ENCODE measurements around the gene SETBP1.
"Not testable (repeated sequence)": the region's sequence is repeated elsewhere in the genome, so short reads cannot be mapped to it uniquely, and the experiment has no call there.

Gene SETBP1

GRCh38 chr18:44799907-44800421, 119.3 kb downstream of the SETBP1 start:
- 38% methylated on average over 1 of the region's 1 CpG for WGBS
- Histone ChIP-seq H2BK15ac (ENCODE audit: low read depth, poor library complexity, severe bottlenecking) (no peak overlapping the region), H4K91ac (ENCODE audit: low read length) (no peak overlapping the region), H3K4me3 (ENCODE audit: insufficient read depth in 1 of 2, low read depth in 1 of 2, low read length in 2 of 2) (no peak overlapping the region), H3K4me2 (ENCODE audit: low read length, poor library complexity, severe bottlenecking) (no peak overlapping the region), H3K79me1 (replicated peaks; ENCODE audit: low read length, poor library complexity, severe bottlenecking) (peaks cover 13% of the 10 kb centered on the region), H3K27ac (ENCODE audit: low read length, poor library complexity, severe bottlenecking) (peak overlapping the region; percentile 73), H3K18ac (ENCODE audit: low read depth in 1 of 2, low read length in 2 of 2) (no peak overlapping the region), H3K9ac (ENCODE audit: low read length) (no peak overlapping the region), H2BK12ac (ENCODE audit: low read length in 2 of 2) (no peak overlapping the region), H3K36me3 (ENCODE audit: control insufficient read depth in 1 of 2, insufficient read depth in 2 of 2, low read depth in 1 of 2, low read length in 2 of 2) (peaks cover 0 to 23% of the 10 kb centered on the region in 2 experiments), H2AFZ (ENCODE audit: low read depth, low read length) (no peak overlapping the region), H2BK120ac (ENCODE audit: low read depth, low read length) (no peak overlapping the region), H3K14ac (ENCODE audit: low read length in 2 of 2) (no peak overlapping the region), H3K4ac (ENCODE audit: low read depth in 1 of 2, low read length in 2 of 2) (no peak overlapping the region), H2BK5ac (ENCODE audit: low read depth, low read length, poor library complexity, severe bottlenecking) (no peak overlapping the region), H3K27me3 (ENCODE audit: control insufficient read depth in 1 of 2, insufficient read depth in 1 of 2, low read length in 2 of 2) (no peaks in the 10 kb centered on the region), H3K9me3 (ENCODE audit: control insufficient read depth, low read length) (no peaks in the 10 kb centered on the region), H3K23ac (ENCODE audit: low read length in 2 of 2) (no peak overlapping the region), H2AK5ac (ENCODE audit: low read length, severe bottlenecking) (peak overlapping the region; percentile 77), H3K4me1 (ENCODE audit: control insufficient read depth, insufficient read depth, low read depth, low read length) (peaks cover 13% of the 10 kb centered on the region), H4K8ac (ENCODE audit: low read length) (no peak overlapping the region)
- no peak for DNase-seq

- Histone ChIP-seq H3K27ac (ENCODE audit: low read length, poor library complexity, severe bottlenecking) (peak overlapping the region; percentile 52), H3K36me3 (ENCODE audit: control insufficient read depth in 1 of 2, insufficient read depth in 2 of 2, low read depth in 1 of 2, low read length in 2 of 2) (peaks cover 0 to 23% of the 10 kb centered on the region in 2 experiments), H3K4me1 (ENCODE audit: control insufficient read depth, insufficient read depth, low read depth, low read length) (peaks cover 13% of the 10 kb centered on the region), H3K79me1 (replicated peaks; ENCODE audit: low read length, poor library complexity, severe bottlenecking) (peaks cover 13% of the 10 kb centered on the region), H2AK5ac (ENCODE audit: low read length, severe bottlenecking) (peak overlapping the region; percentile 94)
- not testable (repeated sequence) for H3K4me3 ChIP-seq (ENCODE audit: insufficient read depth in 1 of 2, low read depth in 1 of 2, low read length in 2 of 2); H3K9ac ChIP-seq (ENCODE audit: low read length); DNase-seq; H2BK120ac ChIP-seq (ENCODE audit: low read depth, low read length); H3K27me3 ChIP-seq (ENCODE audit: control insufficient read depth in 1 of 2, insufficient read depth in 1 of 2, low read length in 2 of 2); H2BK12ac ChIP-seq (ENCODE audit: low read length in 2 of 2); H3K9me3 ChIP-seq (ENCODE audit: control insufficient read depth, low read length); H3K4me2 ChIP-seq (ENCODE audit: low read length, poor library complexity, severe bottlenecking); H3K23ac ChIP-seq (ENCODE audit: low read length in 2 of 2); H2BK5ac ChIP-seq (ENCODE audit: low read depth, low read length, poor library complexity, severe bottlenecking); H2AFZ ChIP-seq (ENCODE audit: low read depth, low read length); H4K8ac ChIP-seq (ENCODE audit: low read length); H3K18ac ChIP-seq (ENCODE audit: low read depth in 1 of 2, low read length in 2 of 2); H3K4ac ChIP-seq (ENCODE audit: low read depth in 1 of 2, low read length in 2 of 2); H3K14ac ChIP-seq (ENCODE audit: low read length in 2 of 2); H4K91ac ChIP-seq (ENCODE audit: low read length); H2BK15ac ChIP-seq (ENCODE audit: low read depth, poor library complexity, severe bottlenecking)
- WGBS, result 90% methylated on average over 4 of the region's 8 CpGs
Observed at GRCh38 chr18:44800766-44801165, 120.1 kb downstream of the SETBP1 start.

GRCh38 chr18:44801781-44802180, 121.1 kb downstream of the SETBP1 start:
- Histone ChIP-seq H3K23ac (ENCODE audit: low read length in 2 of 2) (no peak overlapping the region), H2BK120ac (ENCODE audit: low read depth, low read length) (no peak overlapping the region), H3K36me3 (ENCODE audit: control insufficient read depth in 1 of 2, insufficient read depth in 2 of 2, low read depth in 1 of 2, low read length in 2 of 2) (peaks cover 0 to 23% of the 10 kb centered on the region in 2 experiments), H3K79me1 (replicated peaks; ENCODE audit: low read length, poor library complexity, severe bottlenecking) (peaks cover 13% of the 10 kb centered on the region), H2BK5ac (ENCODE audit: low read depth, low read length, poor library complexity, severe bottlenecking) (no peak overlapping the region), H3K4me2 (ENCODE audit: low read length, poor library complexity, severe bottlenecking) (no peak overlapping the region), H2BK15ac (ENCODE audit: low read depth, poor library complexity, severe bottlenecking) (no peak overlapping the region), H3K9ac (ENCODE audit: low read length) (no peak overlapping the region), H2AK5ac (ENCODE audit: low read length, severe bottlenecking) (no peak overlapping the region), H4K91ac (ENCODE audit: low read length) (no peak overlapping the region), H3K27ac (ENCODE audit: low read length, poor library complexity, severe bottlenecking) (no peak overlapping the region), H4K8ac (ENCODE audit: low read length) (no peak overlapping the region), H3K14ac (ENCODE audit: low read length in 2 of 2) (no peak overlapping the region), H2BK12ac (ENCODE audit: low read length in 2 of 2) (peak overlapping the region in 1 of 2 experiments; percentile 4), H3K27me3 (ENCODE audit: control insufficient read depth in 1 of 2, insufficient read depth in 1 of 2, low read length in 2 of 2) (no peaks in the 10 kb centered on the region), H3K4me3 (ENCODE audit: insufficient read depth in 1 of 2, low read depth in 1 of 2, low read length in 2 of 2) (no peak overlapping the region), H3K4ac (ENCODE audit: low read depth in 1 of 2, low read length in 2 of 2) (no peak overlapping the region), H3K9me3 (ENCODE audit: control insufficient read depth, low read length) (no peaks in the 10 kb centered on the region), H2AFZ (ENCODE audit: low read depth, low read length) (no peak overlapping the region), H3K18ac (ENCODE audit: low read depth in 1 of 2, low read length in 2 of 2) (no peak overlapping the region), H3K4me1 (ENCODE audit: control insufficient read depth, insufficient read depth, low read depth, low read length) (peaks cover 12% of the 10 kb centered on the region)
- DNase-seq, result no peak
- WGBS, result 100% methylated on average over 1 of the region's 2 CpGs

- H3K36me3 ChIP-seq (ENCODE audit: control insufficient read depth in 1 of 2, insufficient read depth in 2 of 2, low read depth in 1 of 2, low read length in 2 of 2), result peaks cover 0 to 23% of the 10 kb centered on the region in 2 experiments
- no peak overlapping the region for H3K23ac ChIP-seq (ENCODE audit: low read length in 2 of 2)
- peak overlapping the region; percentile 28 for H3K27ac ChIP-seq (ENCODE audit: low read length, poor library complexity, severe bottlenecking)
- H3K9ac ChIP-seq (ENCODE audit: low read length), result no peak overlapping the region
- H3K14ac ChIP-seq (ENCODE audit: low read length in 2 of 2), result no peak overlapping the region
- DNase-seq, result peak; percentile 78
- no peaks in the 10 kb centered on the region for H3K27me3 ChIP-seq (ENCODE audit: control insufficient read depth in 1 of 2, insufficient read depth in 1 of 2, low read length in 2 of 2)
- no peak overlapping the region for H4K8ac ChIP-seq (ENCODE audit: low read length)
- no peak overlapping the region for H2BK5ac ChIP-seq (ENCODE audit: low read depth, low read length, poor library complexity, severe bottlenecking)
- no peaks in the 10 kb centered on the region for H3K9me3 ChIP-seq (ENCODE audit: control insufficient read depth, low read length)
- no peak overlapping the region for H2BK15ac ChIP-seq (ENCODE audit: low read depth, poor library complexity, severe bottlenecking)
- no peak overlapping the region for H4K91ac ChIP-seq (ENCODE audit: low read length)
- peak overlapping the region in 1 of 2 experiments; percentile 10 for H3K4me3 ChIP-seq (ENCODE audit: insufficient read depth in 1 of 2, low read depth in 1 of 2, low read length in 2 of 2)
- peak overlapping the region; percentile 24 to 28 for H3K18ac ChIP-seq (ENCODE audit: low read depth in 1 of 2, low read length in 2 of 2)
- H2BK12ac ChIP-seq (ENCODE audit: low read length in 2 of 2), result peak overlapping the region in 1 of 2 experiments; percentile 39
- H3K4me1 ChIP-seq (ENCODE audit: control insufficient read depth, insufficient read depth, low read depth, low read length), result peaks cover 9% of the 10 kb centered on the region
- H3K79me1 ChIP-seq (replicated peaks; ENCODE audit: low read length, poor library complexity, severe bottlenecking), result peaks cover 11% of the 10 kb centered on the region
- 90% methylated on average over 3 of the region's 3 CpGs for WGBS
- H2BK120ac ChIP-seq (ENCODE audit: low read depth, low read length), result no peak overlapping the region
- no peak overlapping the region for H2AFZ ChIP-seq (ENCODE audit: low read depth, low read length)
- peak overlapping the region in 1 of 2 experiments; percentile 17 for H3K4ac ChIP-seq (ENCODE audit: low read depth in 1 of 2, low read length in 2 of 2)
- H2AK5ac ChIP-seq (ENCODE audit: low read length, severe bottlenecking), result peak overlapping the region; percentile 23
- no peak overlapping the region for H3K4me2 ChIP-seq (ENCODE audit: low read length, poor library complexity, severe bottlenecking)
Observed at GRCh38 chr18:44802508-44802907, 121.8 kb downstream of the SETBP1 start.
